ENCODE data around the gene STX12. TPM values are rescaled to one million over a fixed set of nuclear protein-coding genes. Genes with fewer than 3 reads are reported as not detected.

The STX12 gene
- total RNA-seq, 4 donors from 2014 or later, result 94.5 to 151 (median 137) TPM

- TF ChIP-seq, protein P1, sequence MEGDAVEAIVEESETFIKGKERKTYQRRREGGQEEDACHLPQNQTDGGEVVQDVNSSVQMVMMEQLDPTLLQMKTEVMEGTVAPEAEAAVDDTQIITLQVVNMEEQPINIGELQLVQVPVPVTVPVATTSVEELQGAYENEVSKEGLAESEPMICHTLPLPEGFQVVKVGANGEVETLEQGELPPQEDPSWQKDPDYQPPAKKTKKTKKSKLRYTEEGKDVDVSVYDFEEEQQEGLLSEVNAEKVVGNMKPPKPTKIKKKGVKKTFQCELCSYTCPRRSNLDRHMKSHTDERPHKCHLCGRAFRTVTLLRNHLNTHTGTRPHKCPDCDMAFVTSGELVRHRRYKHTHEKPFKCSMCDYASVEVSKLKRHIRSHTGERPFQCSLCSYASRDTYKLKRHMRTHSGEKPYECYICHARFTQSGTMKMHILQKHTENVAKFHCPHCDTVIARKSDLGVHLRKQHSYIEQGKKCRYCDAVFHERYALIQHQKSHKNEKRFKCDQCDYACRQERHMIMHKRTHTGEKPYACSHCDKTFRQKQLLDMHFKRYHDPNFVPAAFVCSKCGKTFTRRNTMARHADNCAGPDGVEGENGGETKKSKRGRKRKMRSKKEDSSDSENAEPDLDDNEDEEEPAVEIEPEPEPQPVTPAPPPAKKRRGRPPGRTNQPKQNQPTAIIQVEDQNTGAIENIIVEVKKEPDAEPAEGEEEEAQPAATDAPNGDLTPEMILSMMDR (IDR thresholded peaks at IDR 0.05; ENCODE audit: low read depth), result no peak
Observed at GRCh38 chr1:27821761-27822315, 48.8 kb downstream of the STX12 start.

DNA sequence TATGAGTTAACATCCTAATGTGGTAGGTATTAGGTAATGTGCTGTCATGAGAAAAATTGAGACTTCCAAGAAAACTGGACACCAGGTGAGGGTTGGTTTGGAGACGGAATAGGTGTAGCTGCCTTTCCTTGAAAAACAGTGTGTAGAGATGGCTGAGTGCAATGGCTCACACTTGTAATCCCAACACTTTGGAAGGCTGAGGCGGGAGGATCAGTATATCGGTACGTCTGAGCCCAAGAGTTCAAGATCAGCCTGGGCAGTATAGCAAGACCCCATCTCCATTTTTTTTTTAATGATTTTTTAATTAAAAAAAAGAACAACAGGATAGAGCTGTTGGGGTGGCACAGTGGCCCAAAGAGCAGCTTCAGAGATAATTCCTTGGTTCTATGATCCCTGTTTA lies 50.8 kb downstream of the STX12 start:
- TF ChIP-seq, protein P1 (IDR thresholded peaks at IDR 0.05; ENCODE audit: low read depth), result no peak

- TF ChIP-seq, protein P1 (IDR thresholded peaks at IDR 0.05; ENCODE audit: low read depth), result no peak
Observed at GRCh38 chr1:27824411-27824810, 51.4 kb downstream of the STX12 start.

DNA sequence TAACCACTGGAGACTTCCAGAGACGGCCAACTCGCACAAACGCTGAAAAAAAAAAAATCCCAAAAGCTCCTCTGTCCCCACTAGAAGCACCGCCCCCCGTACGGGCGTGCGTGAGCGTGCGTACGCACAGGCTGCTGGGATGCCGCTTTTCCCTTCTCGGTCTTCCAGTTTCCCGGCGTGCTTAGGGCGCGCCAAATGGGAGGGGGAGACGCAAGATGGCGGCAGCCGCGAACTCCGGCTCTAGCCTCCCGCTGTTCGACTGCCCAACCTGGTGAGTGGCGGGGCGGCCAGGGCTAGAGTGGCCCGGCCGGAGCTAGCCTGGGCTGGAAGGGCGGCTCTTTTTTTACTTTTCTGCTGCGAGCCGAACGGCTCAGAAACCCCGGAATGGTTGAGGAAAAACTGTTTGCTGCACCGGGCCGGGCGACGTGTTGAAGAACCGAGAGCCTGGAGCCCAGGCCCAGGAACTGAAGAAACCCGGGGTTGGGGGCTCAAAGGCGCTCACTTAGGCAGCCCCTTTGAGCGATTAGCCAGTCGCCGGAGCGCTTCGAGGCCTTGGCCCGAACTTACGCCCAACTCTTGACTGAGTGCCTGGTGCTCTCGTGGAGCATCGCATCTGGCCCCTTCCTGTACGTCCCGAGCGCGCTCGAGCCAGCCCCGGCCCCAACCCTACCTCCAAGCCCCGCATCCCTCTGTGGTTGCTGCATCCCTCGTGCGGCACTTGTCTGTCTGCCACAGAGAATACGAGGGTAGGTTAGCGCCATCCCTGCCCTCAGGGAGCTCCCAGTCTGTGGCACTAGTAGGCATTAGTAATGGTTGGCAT lies 57.8 kb downstream of the STX12 start, which contains the start of gene PPP1R8:
TSS of gene PPP1R8 (plus strand) at position 162 of the 820 bp plus-strand sequence. CDS start at position 216, 54 bp downstream.
- TF ChIP-seq, protein P1 (IDR thresholded peaks at IDR 0.05; ENCODE audit: low read depth), result no peak

DNA sequence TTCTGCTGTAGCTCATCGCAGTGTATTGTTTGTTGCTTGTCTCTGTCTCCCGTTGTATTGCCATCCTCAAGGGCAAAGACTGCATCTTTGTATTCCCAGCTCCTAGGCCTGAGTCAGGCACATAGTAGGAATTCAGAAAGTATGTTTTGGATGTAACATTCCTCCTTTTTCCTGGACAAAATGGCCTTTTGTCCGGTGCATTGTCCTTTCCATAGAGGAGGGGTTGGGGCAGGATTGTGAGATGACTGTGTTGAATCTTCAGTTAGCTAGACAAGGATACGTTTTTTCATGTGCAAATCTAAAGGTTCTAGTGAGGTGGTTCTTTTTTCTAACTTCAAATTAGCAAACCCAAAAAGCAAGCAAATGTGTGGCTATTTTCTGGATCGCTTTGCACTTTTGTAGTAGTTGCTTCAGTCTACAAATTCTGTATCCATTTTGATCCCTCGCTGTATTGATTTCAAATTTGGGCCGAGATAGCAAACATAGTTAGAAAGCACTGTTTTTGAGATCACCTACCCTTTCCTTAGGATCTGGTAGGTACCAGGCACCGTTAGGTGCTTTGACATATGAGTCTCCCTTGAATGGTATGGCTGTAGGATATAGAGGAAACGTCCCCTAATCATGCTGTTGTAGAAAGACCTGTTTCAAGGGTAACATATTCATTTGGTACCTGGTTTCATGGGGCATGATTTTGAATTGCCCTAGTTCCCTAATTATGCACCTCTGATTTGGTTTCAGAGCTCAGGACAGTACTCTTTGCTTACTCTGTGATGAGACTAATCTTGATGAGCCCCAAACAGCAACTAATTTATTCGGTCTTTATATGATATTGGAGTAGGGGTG lies 58.8 kb downstream of the STX12 start:
- TF ChIP-seq, protein P1 (IDR thresholded peaks at IDR 0.05; ENCODE audit: low read depth), result no peak

DNA sequence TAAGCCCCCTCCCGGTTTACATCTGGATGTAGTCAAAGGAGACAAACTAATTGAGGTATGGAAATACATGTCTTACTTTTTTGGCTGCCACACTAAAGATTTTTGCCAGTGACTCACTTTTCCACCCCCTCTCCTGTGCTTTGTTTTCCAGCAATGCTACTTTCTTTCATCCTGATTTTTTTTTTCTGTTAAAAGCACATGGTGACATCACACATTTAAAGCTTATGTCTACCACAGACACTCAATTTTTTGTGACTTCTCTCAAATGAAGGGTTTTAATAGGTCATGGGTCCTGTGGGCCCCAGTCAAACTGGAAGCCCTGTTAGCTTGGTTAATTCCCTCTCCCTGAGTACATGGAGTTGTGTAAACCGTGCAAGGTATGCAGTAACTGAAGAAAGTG lies 59.7 kb downstream of the STX12 start:
- TF ChIP-seq, protein P1 (IDR thresholded peaks at IDR 0.05; ENCODE audit: low read depth), result no peak

- TF ChIP-seq, protein P1 (IDR thresholded peaks at IDR 0.05; ENCODE audit: low read depth), result no peak
Observed at GRCh38 chr1:27833470-27833869, 60.5 kb downstream of the STX12 start.
